ENCODE data around the gene CDC20. TPM values are rescaled to one million over a fixed set of nuclear protein-coding genes. Genes with fewer than 3 reads are reported as not detected.

Gene CDC20
- total RNA-seq, 1 experiment from 2014 or later, result 355 TPM

GRCh38 chr1:43348809-43349593, 9.8 kb upstream of the CDC20 start:
- Histone ChIP-seq H3K9ac (ENCODE audit: low read length) (peak overlapping the region; percentile 83), H3K27ac (ENCODE audit: low read depth, low read length) (peak overlapping the region; percentile 89), H3K27me3 (ENCODE audit: insufficient read depth, low read length) (no peaks in the 10 kb centered on the region), H3K9me3 (ENCODE audit: control insufficient read depth in 1 of 2, insufficient read depth in 1 of 2, low read depth in 1 of 2, low read length in 2 of 2) (no peaks in the 10 kb centered on the region), H3K4me3 (replicated peaks in 1 of 2; ENCODE audit: low read depth in 1 of 2, low read length in 2 of 2) (peak overlapping the region; percentile 59 to 65), H3K4me1 (ENCODE audit: control insufficient read depth in 1 of 2, insufficient read depth in 2 of 2, low read length in 2 of 2) (peaks cover 30 to 64% of the 10 kb centered on the region in 2 experiments), H3K9me2 (ENCODE audit: insufficient read depth) (no peaks in the 10 kb centered on the region), H3K4me2 (ENCODE audit: low read length) (peak overlapping the region; percentile 91), H2AFZ (ENCODE audit: low read depth, low read length, poor library complexity, severe bottlenecking) (peak overlapping the region; percentile 4), H4K20me1 (ENCODE audit: insufficient read depth) (no peaks in the 10 kb centered on the region), H3K79me2 (ENCODE audit: insufficient read depth, low read length) (no peaks in the 10 kb centered on the region), H3K36me3 (ENCODE audit: control insufficient read depth in 1 of 2, insufficient read depth in 2 of 2, low read length in 2 of 2) (no peaks in the 10 kb centered on the region)
- peak; percentile 85 for DNase-seq (ENCODE audit: low read depth, low spot score)
- peak; percentile 87 for ATAC-seq
- intact Hi-C loops (cut with micrococcal nuclease), result loop anchor here (2.0 kb wide), 1 partner anchor 110 kb away; no protein-coding TSS in a partner anchor
- ChIA-PET POLR2A (interaction anchor here (0.6 to 1.6 kb wide), 4 partner anchors 9 to 427 kb away, joined by 4 to 7 read pairs (median 6); partner anchors contain the start of genes CDC20 and ELOVL1), RAD21 (ENCODE audit: low non-redundant PET in 1 of 2, low total read pairs in 2 of 2, uncharacterized antibody in 2 of 2, unreplicated experiment in 2 of 2) (no interaction called here), CTCF (interaction anchor here (1.0 to 1.6 kb wide), 3 partner anchors 9 to 65 kb away, joined by 3 to 8 read pairs (median 4); partner anchors contain the start of genes C1orf210 and CDC20)
- BruUV-seq (replicated peaks), result no TSS peak
- peak; percentile 56 for TF ChIP-seq ZFX (IDR thresholded peaks at IDR 0.05)
- TF ChIP-seq ZBTB33 (IDR thresholded peaks at IDR 0.05; ENCODE audit: extremely low read depth, insufficient replicate concordance, low read length), result no peak
- TF ChIP-seq MAX (IDR thresholded peaks at IDR 0.05), result peak; percentile 83; the same call in 1 of the 2 replicates
- peak; percentile 83 for TF ChIP-seq POLR2AphosphoS5 (IDR thresholded peaks at IDR 0.05; ENCODE audit: low read depth, low read length)
- TF ChIP-seq SP1 (IDR thresholded peaks at IDR 0.05; ENCODE audit: low read depth), result peak; percentile 52
- TF ChIP-seq CEBPB (IDR thresholded peaks at IDR 0.05; ENCODE audit: low read depth), result no peak
- peak; percentile 86 for TF ChIP-seq EGR1 (IDR thresholded peaks at IDR 0.05; ENCODE audit: low read depth)
- no peak for TF ChIP-seq ELF1 (IDR thresholded peaks at IDR 0.05; ENCODE audit: borderline replicate concordance, low read depth)
- TF ChIP-seq JUND (IDR thresholded peaks at IDR 0.05), result no peak
- no peak for TF ChIP-seq EZH2phosphoT487 (IDR thresholded peaks at IDR 0.05; ENCODE audit: borderline replicate concordance)
- TF ChIP-seq EZH2 (IDR thresholded peaks at IDR 0.05), result no peak
- TF ChIP-seq ATF3 (IDR thresholded peaks at IDR 0.05), result no peak
- peak; percentile 15; the same call in 1 of the 2 replicates for TF ChIP-seq RAD21 (IDR thresholded peaks at IDR 0.05; ENCODE audit: low read depth)
- TF ChIP-seq TCF7L2 (IDR thresholded peaks at IDR 0.05; ENCODE audit: borderline replicate concordance, extremely low read depth, insufficient read depth, insufficient read length), result peak; percentile 43
- peak; percentile 15 for TF ChIP-seq POLR2A (IDR thresholded peaks at IDR 0.05; ENCODE audit: borderline replicate concordance, extremely low read depth, insufficient read depth, insufficient read length)
- TF ChIP-seq REST (IDR thresholded peaks at IDR 0.05; ENCODE audit: low read depth), result no peak
- no peak for TF ChIP-seq ZNF274 (IDR thresholded peaks at IDR 0.05; ENCODE audit: low read depth, low read length)
- TF ChIP-seq CBX3 (IDR thresholded peaks at IDR 0.05; ENCODE audit: low read depth), result no peak
- TF ChIP-seq CTCF (IDR thresholded peaks at IDR 0.05 in 2 of 3, conservative IDR thresholded peaks at IDR 0.05 in 1 of 3; ENCODE audit: borderline replicate concordance in 1 of 3, insufficient read depth in 1 of 3, low read depth in 2 of 3, low read length in 2 of 3), result no peak

Measured in HCT116 (cell line).